ENCODE measurements around the gene IQSEC1. TPM values are rescaled to one million over a fixed set of nuclear protein-coding genes. Genes with fewer than 3 reads are reported as not detected.

Gene IQSEC1
- total and polyA plus RNA-seq, 9 of the 15 experiments (the other 6 are each of a cell fraction or from before 2014, with no cell fraction given) = 0.56 to 39.0 (median 6.8) TPM

- Histone ChIP-seq H3K9ac (ENCODE audit: insufficient read depth in 1 of 2, low read depth in 2 of 2, low read length in 2 of 2) (peak overlapping the region in 1 of 2 experiments; percentile 31; a peak in 2 of 4 replicates), H2AFZ (ENCODE audit: low read depth, low read length) (no peak overlapping the region), H3K36me3 (ENCODE audit: control insufficient read depth, insufficient read depth, low read length) (no peaks in the 10 kb centered on the region), H3K27ac (ENCODE audit: extremely low read depth, low read depth, low read length) (no peak overlapping the region), H3K27me3 (ENCODE audit: control insufficient read depth in 2 of 2, insufficient read depth in 2 of 2, low read length in 2 of 2) (no peaks in the 10 kb centered on the region), H3K9me3 (replicated peaks; ENCODE audit: control insufficient read depth, insufficient read depth, low read depth, low read length) (no peaks in the 10 kb centered on the region), H4K20me1 (replicated peaks; ENCODE audit: control insufficient read depth, insufficient read depth, low read length) (peaks cover 17% of the 10 kb centered on the region; the same call in 1 of the 2 replicates), H3K4me1 (replicated peaks in 1 of 2; ENCODE audit: control insufficient read depth in 2 of 2, insufficient read depth in 2 of 2, low read length in 2 of 2) (peaks cover 19 to 32% of the 10 kb centered on the region in 2 experiments; a peak in 4 of 5 replicates), H3K4me3 (no peak overlapping the region), H3K4me2 (ENCODE audit: insufficient read depth, low read length) (no peak overlapping the region), H3K79me2 (ENCODE audit: control insufficient read depth, insufficient read depth, low read length) (no peaks in the 10 kb centered on the region), H3K9me1 (ENCODE audit: control insufficient read depth, insufficient read depth, low read length) (no peaks in the 10 kb centered on the region)
- 46% methylated on average over 6 of the region's 6 CpGs for WGBS (ENCODE audit: insufficient coverage, low coverage, missing lambda C conversion rate)
- intact Hi-C loops (cut with micrococcal nuclease) (no loop called here), in situ Hi-C loops (cut with MboI) (no loop called here)
- DNase-seq (ENCODE audit: extremely low read depth in 1 of 4, low spot score in 3 of 4) = no peak
- no peak for FAIRE-seq
- TF ChIP-seq ARID3A (IDR thresholded peaks at IDR 0.05; ENCODE audit: borderline replicate concordance, low read depth, low read length) = no peak
- TF ChIP-seq ZNF121 (CRISPR knock-in tag; conservative IDR thresholded peaks at IDR 0.05) = no peak
- no peak for TF ChIP-seq PHB2 (IDR thresholded peaks at IDR 0.05; ENCODE audit: low read depth)
- TF ChIP-seq RBM15 (IDR thresholded peaks at IDR 0.05; ENCODE audit: insufficient read depth, low read length) = no peak
- no peak for TF ChIP-seq PML (IDR thresholded peaks at IDR 0.05; ENCODE audit: low read length)
- TF ChIP-seq ZNF175 (CRISPR knock-in tag; IDR thresholded peaks at IDR 0.05; ENCODE audit: low read depth) = no peak
- TF ChIP-seq DPF2 (IDR thresholded peaks at IDR 0.05) = no peak
- TF ChIP-seq SAP30 (IDR thresholded peaks at IDR 0.05; ENCODE audit: borderline replicate concordance, insufficient read depth, low read depth, low read length, poor library complexity, severe bottlenecking) = no peak
- no peak for TF ChIP-seq RBM39 (optimal IDR thresholded peaks at IDR 0.05; ENCODE audit: low read depth, low read length)
- no TSS peak for BruUV-seq (replicated peaks)
- CTCF ChIA-PET (ENCODE audit: low intra/inter-chr PET ratio) = interaction anchor here (0.6 kb wide), 1 partner anchor 284 kb away, joined by 4 read pairs; no protein-coding TSS in a partner anchor
- POLR2A ChIA-PET = interaction anchor here (0.6 to 2.5 kb wide), 5 partner anchors 9 to 153 kb away, joined by 3 to 8 read pairs (median 5); no protein-coding TSS in a partner anchor
- no peak; the same call in 2 of the 3 replicates for ATAC-seq
Measured at GRCh38 chr3:12974819-12975218, 98.4 kb downstream of the IQSEC1 start.
